Transverse colon (tissue), 4 donors: ENCODE data around the gene SPEN. TPM values are rescaled to one million over a fixed set of nuclear protein-coding genes. Genes with fewer than 3 reads are reported as not detected.

ENCODE experiments used
- DNase-seq: peaks from one replicate; pipeline ENCODE4 v3.0.0-alpha.2; 2019
- H3K27ac ChIP-seq, 4 donors: fragments of 200-600 bp; sonication (generic); 2 replicates each; pipeline ENCODE4 v1.5.1; 2016 to 2018; ENCODE audit warnings: inconsistent platforms in 4 of 4
- H3K27me3 ChIP-seq: fragments of 200-600 bp; sonication (generic); 2 replicates; pipeline ENCODE4 v1.5.1; 2017; ENCODE audit warnings: inconsistent platforms
- H3K36me3 ChIP-seq, 4 donors: fragments of 200-600 bp; sonication (generic); 2 replicates each; pipeline ENCODE4 v1.5.1; 2017 to 2019; ENCODE audit warnings: inconsistent platforms in 4 of 4
- H3K4me1 ChIP-seq, 4 donors: fragments of 200-600 bp; sonication (generic); 2 replicates each; pipeline ENCODE4 v1.5.1; 2017 to 2020; ENCODE audit warnings: inconsistent platforms in 4 of 4
- H3K4me3 ChIP-seq, 4 donors: fragments of 200-600 bp; sonication (generic); 1 replicate in 1 of 4; 2 replicates in 3 of 4; pipeline versions ENCODE4 v1.5.1 to v1.6.1; 2017 to 2019; ENCODE audit warnings: inconsistent platforms in 4 of 4
- H3K9me3 ChIP-seq, 2 donors: fragments of 200-600 bp; sonication (generic); 2 replicates each; pipeline ENCODE4 v1.5.1; 2017 to 2019; ENCODE audit warnings: inconsistent platforms in 2 of 2
- CTCF ChIP-seq, 5 experiments: fragments of 200-600 bp in 3 of 5; fragments of 450-650 bp in 2 of 5; sonication (generic) in 3 of 5; IDR thresholded peaks; 1 replicate in 2 of 5; 2 replicates in 3 of 5; pipeline ENCODE4 v1.5.1; 2016 to 2017; ENCODE audit warnings: antibody characterized with exemption in 5 of 5, inconsistent platforms in 3 of 5, mild to moderate bottlenecking in 2 of 5, moderate library complexity in 1 of 5
- EP300 ChIP-seq: sonication (generic); formaldehyde crosslinking; IDR thresholded peaks from one replicate; pipeline ENCODE4 v1.6.1; 2017; ENCODE audit warnings: antibody characterized with exemption, low read depth
- POLR2A ChIP-seq: fragments of 450-650 bp; IDR thresholded peaks from one replicate; pipeline ENCODE4 v1.6.1; 2016; ENCODE audit warnings: antibody characterized with exemption, mild to moderate bottlenecking, moderate library complexity
- POLR2AphosphoS5 ChIP-seq, 3 donors: sonication (generic); formaldehyde crosslinking; IDR thresholded peaks; one replicate each; pipeline ENCODE4 v1.6.1; 2016; ENCODE audit warnings: antibody characterized with exemption in 3 of 3
- WGBS, 2 donors: methylation state at CpG; one replicate each; pipeline ENCODE4 v1.1.5; 2018; ENCODE audit warnings: low coverage in 1 of 2; 5-methylcytosine and 5-hydroxymethylcytosine counted together
- in situ Hi-C, 4 donors: fragments of 200-750 bp; cut with MboI; loops; one replicate each; pipeline versions ENCODE4 v1.15.0 to v1.15.1; 2017; ENCODE audit warnings: low sequenced_read_pairs in 3 of 4, low pct_ligation_motif_present in 1 of 4, low pct_unique_long_range_greater_than_20kb in 1 of 4
- intact Hi-C: fragments of 100-400 bp; cut with DNase I; formaldehyde crosslinking; loops from one replicate; pipeline ENCODE4 v1.15.1; 2023; ENCODE audit warnings: low total_unique reads
- total RNA-seq, 4 donors: library from RNA; depleted of rRNA; stranded (reverse); fragments of >200 nt; gene quantifications; one replicate each; pipeline ENCODE4 v1.1.0, GENCODE V29; 2016

Gene SPEN
- total RNA-seq, 4 donors from 2014 or later: 28.4 to 81.9 (median 42.6) TPM

- no peak overlapping the region for H3K27ac ChIP-seq
- no peaks in the 10 kb centered on the region for H3K27me3 ChIP-seq
- DNase-seq: no peak
- peaks cover 0 to 50% (median 20%) of the 10 kb centered on the region in 4 donors for H3K36me3 ChIP-seq
- intact Hi-C loops (loop anchor here (10.0 kb wide), 1 partner anchor 58 kb away; no protein-coding TSS in a partner anchor), in situ Hi-C loops (no loop called here)
- TF ChIP-seq CTCF (IDR thresholded peaks at IDR 0.05) (no peak), POLR2A (no peak), POLR2AphosphoS5 (IDR thresholded peaks at IDR 0.05) (no peak), EP300 (no peak)
- no peak overlapping the region for H3K4me3 ChIP-seq
- H3K9me3 ChIP-seq: no peaks in the 10 kb centered on the region
- peaks cover 0 to 12% (median 8%) of the 10 kb centered on the region in 4 donors for H3K4me1 ChIP-seq
- 78% methylated on average over 18 of the region's 18 CpGs; no CpG with 5 or more reads in 1 of the 2 donors for WGBS, 2 donors
These were observed 95.3 kb downstream of the SPEN start for GRCh38 chr1:15942661-15943327.

GRCh38 chr1:15943328-15943991, 96.0 kb downstream of the SPEN start:
- Histone ChIP-seq H3K27me3 (no peaks in the 10 kb centered on the region), H3K36me3 (peaks cover 0 to 43% (median 19%) of the 10 kb centered on the region in 4 donors), H3K4me1 (peaks cover 0 to 12% (median 9%) of the 10 kb centered on the region in 4 donors), H3K4me3 (no peak overlapping the region), H3K27ac (no peak overlapping the region), H3K9me3 (no peaks in the 10 kb centered on the region)
- in situ Hi-C loops (no loop called here), intact Hi-C loops (loop anchor here (10.0 kb wide), 1 partner anchor 59 kb away; no protein-coding TSS in a partner anchor)
- no peak for DNase-seq
- TF ChIP-seq EP300 (no peak), CTCF (IDR thresholded peaks at IDR 0.05) (no peak), POLR2A (no peak), POLR2AphosphoS5 (IDR thresholded peaks at IDR 0.05) (no peak)
- 92% methylated on average over 29 of the region's 33 CpGs; no CpG with 5 or more reads in 1 of the 2 donors for WGBS, 2 donors

- H3K27ac ChIP-seq: no peak overlapping the region
- H3K27me3 ChIP-seq: no peaks in the 10 kb centered on the region
- H3K9me3 ChIP-seq: no peaks in the 10 kb centered on the region
- intact Hi-C loops (loop anchor here (10.0 kb wide), 1 partner anchor 59 kb away; no protein-coding TSS in a partner anchor), in situ Hi-C loops (no loop called here)
- 97% methylated on average over 22 of the region's 22 CpGs; no CpG with 5 or more reads in 1 of the 2 donors for WGBS, 2 donors
- no peak for DNase-seq
- peaks cover 0 to 40% (median 17%) of the 10 kb centered on the region in 4 donors for H3K36me3 ChIP-seq
- no peak overlapping the region for H3K4me3 ChIP-seq
- H3K4me1 ChIP-seq: peaks cover 3 to 15% (median 9%) of the 10 kb centered on the region in 4 donors
- TF ChIP-seq EP300 (no peak), POLR2A (no peak), POLR2AphosphoS5 (IDR thresholded peaks at IDR 0.05) (no peak), CTCF (IDR thresholded peaks at IDR 0.05) (no peak)
These were observed 96.4 kb downstream of the SPEN start for GRCh38 chr1:15943992-15944307.

GRCh38 chr1:15944308-15945010, 97.0 kb downstream of the SPEN start:
- intact Hi-C loops (loop anchor here (10.0 kb wide), 1 partner anchor 60 kb away; no protein-coding TSS in a partner anchor), in situ Hi-C loops (no loop called here)
- no peak overlapping the region for H3K4me3 ChIP-seq
- H3K27me3 ChIP-seq: no peaks in the 10 kb centered on the region
- peaks cover 7 to 15% (median 8%) of the 10 kb centered on the region in 4 donors for H3K4me1 ChIP-seq
- TF ChIP-seq CTCF (IDR thresholded peaks at IDR 0.05) (no peak), POLR2AphosphoS5 (IDR thresholded peaks at IDR 0.05) (no peak), POLR2A (no peak), EP300 (no peak)
- no peak for DNase-seq
- 90 to 96% methylated on average over 2 to 50 of the region's 55 CpGs for WGBS, 2 donors
- H3K9me3 ChIP-seq: no peaks in the 10 kb centered on the region
- H3K27ac ChIP-seq: no peak overlapping the region
- H3K36me3 ChIP-seq: peaks cover 0 to 40% (median 16%) of the 10 kb centered on the region in 4 donors
